DOHH2 (cell line): ENCODE measurements around the gene CLCN4.

Experiments used
- EZH2phosphoT487 ChIP-seq: fragments of 200-600 bp; sonication (generic); IDR thresholded peaks from 2 replicates; pipeline ENCODE4 v1.6.1; 2017; ENCODE audit warnings: borderline replicate concordance, mild to moderate bottlenecking, antibody characterized with exemption, low read length, moderate library complexity, mixed read lengths
- TF ChIP-seq, protein P1 (sequence below): fragments of 200-600 bp; sonication (generic); IDR thresholded peaks from one replicate; pipeline ENCODE4 v1.5.1; 2014; ENCODE audit warnings: antibody characterized with exemption, mild to moderate bottlenecking, low read depth, low read length; ENCODE audit not compliant: poor library complexity, severe bottlenecking

- TF ChIP-seq, protein P1, sequence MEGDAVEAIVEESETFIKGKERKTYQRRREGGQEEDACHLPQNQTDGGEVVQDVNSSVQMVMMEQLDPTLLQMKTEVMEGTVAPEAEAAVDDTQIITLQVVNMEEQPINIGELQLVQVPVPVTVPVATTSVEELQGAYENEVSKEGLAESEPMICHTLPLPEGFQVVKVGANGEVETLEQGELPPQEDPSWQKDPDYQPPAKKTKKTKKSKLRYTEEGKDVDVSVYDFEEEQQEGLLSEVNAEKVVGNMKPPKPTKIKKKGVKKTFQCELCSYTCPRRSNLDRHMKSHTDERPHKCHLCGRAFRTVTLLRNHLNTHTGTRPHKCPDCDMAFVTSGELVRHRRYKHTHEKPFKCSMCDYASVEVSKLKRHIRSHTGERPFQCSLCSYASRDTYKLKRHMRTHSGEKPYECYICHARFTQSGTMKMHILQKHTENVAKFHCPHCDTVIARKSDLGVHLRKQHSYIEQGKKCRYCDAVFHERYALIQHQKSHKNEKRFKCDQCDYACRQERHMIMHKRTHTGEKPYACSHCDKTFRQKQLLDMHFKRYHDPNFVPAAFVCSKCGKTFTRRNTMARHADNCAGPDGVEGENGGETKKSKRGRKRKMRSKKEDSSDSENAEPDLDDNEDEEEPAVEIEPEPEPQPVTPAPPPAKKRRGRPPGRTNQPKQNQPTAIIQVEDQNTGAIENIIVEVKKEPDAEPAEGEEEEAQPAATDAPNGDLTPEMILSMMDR, result no peak
- no peak for TF ChIP-seq EZH2phosphoT487
Measured at GRCh38 chrX:10286195-10286594, 129.4 kb downstream of the CLCN4 start.
